Femur (tissue), 1 donor: ENCODE results near the gene TMC2.
"Not testable (repeated sequence)": the region's sequence is repeated elsewhere in the genome, so short reads cannot be mapped to it uniquely, and the experiment has no call there.

ENCODE experiments used
- DNase-seq: peaks from one replicate; pipeline ENCODE4 v3.0.0-alpha.2; 2017

TMC2 gene

DNA sequence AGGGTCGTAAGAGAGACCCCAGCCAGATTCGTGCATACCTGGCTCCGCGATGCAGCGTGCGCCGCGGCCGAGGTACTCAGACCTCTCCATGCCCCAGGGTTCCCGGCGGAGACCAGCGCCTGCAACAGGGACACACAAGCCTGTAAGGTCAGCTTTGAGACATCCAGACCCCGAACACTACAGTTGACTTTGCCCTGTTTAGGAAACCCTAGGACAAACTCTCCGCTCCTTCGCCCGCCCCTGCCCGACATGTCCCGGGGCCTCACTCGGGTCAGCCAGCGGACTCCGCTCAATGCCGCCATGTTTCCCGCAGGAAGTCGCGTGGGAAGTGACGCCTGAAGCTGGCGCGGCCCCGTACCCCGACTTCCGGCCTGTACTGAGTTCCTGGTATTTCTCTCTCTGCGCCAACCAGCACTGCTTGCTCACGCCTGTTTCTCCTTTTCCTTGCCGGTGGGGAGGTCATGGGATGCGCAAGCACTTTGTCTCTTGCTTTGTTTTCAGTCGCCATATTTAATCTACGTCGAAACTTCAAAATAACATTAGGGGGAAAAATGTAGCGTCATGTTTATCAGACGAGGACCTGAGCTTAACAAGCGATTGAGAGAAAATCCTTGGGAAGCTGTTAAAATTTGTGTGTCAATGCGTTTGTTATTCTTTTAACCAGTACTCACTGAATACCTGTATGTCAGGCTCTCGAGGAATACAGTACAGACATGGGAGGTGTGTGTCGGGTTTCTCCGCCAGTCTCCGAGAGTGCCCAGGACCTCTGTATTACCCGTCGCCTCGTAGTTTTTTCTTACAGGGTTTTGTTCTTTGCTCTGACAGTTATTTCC lies 127.7 kb downstream of the TMC2 start, which contains the start of gene IDH3B:
Gene IDH3B (minus strand): TSS at position 330 of the 833 bp plus-strand sequence. CDS start 28 bp downstream, at position 302.
- peak; percentile 97 for DNase-seq

DNA sequence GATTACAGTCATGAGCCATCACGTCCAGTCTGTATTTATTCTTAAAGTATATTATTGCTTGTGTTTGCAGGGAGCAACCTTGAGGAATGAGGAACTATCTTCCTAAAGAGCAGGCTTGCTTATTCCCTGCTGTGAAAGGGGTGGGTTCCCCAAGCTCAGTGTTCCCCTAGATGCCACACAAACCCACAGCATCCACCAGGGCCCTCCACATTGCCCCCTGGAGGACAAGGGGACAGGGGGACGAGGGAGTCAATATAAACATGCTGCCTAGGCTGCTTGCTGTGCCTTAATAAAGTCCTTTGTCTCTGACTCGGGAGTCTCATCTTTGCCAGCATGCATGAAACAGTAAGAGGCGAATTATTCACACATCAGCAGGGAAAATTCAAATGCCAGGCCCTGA lies 135.6 kb downstream of the TMC2 start:
- no peak for DNase-seq

DNA sequence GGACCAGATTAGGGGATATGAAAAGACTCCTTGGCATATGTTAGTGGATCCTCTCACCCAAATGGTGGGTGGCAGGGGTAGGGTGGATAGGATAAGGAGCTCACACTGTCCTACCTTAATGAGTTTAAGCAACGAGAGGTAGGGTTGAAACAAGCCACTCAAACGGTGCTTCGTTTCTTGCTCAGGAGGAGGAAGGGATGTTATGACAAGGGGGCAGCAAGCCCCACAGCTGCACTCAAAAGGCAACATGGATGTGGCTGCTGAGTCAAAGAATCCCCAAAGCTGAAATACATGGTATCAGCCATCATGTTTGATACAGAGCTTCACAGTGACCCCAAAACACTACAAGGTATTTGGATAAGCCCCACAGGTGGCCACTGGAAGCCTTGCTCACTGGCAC lies 136.1 kb downstream of the TMC2 start:
- no peak for DNase-seq

DNA sequence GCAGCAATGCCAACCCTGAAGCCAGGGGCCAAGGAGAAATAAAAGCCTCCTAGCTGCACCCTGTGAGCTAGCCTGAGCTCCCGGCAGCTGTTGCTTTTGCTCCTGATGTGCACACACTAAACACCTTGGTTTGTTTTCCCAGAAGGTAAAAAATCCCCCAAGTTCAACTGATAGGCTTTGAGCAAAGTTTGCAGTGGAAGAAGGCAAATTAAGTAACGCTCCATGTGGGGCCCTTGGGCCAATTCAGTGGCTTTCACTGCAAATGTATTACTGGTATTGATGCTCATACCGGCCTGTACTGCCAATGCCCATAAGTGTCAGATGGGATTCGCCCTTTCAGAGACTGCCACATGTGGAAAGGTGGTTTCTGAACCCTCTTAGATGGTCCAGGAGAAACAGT lies 137.1 kb downstream of the TMC2 start:
- DNase-seq = no peak

DNA sequence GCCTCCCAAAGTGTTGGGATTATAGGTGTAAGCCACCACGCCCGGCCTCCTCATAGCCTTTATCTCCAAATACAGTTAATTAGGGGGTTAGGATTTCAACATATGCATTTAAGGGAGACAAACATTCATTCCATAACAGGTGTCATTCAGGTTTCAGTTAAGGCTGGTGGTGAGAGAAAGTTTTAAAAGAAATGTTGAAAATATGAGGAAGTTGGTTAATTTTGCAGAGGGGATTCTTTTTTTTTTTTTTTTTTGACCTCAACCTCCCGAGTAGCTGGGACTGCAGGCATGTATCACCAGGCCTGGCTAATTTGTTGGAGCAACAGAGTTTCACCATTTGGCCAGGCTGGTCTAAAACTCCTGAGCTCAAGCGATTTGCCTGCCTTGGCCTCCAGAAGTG lies 143.7 kb downstream of the TMC2 start:
- no peak for DNase-seq

DNA sequence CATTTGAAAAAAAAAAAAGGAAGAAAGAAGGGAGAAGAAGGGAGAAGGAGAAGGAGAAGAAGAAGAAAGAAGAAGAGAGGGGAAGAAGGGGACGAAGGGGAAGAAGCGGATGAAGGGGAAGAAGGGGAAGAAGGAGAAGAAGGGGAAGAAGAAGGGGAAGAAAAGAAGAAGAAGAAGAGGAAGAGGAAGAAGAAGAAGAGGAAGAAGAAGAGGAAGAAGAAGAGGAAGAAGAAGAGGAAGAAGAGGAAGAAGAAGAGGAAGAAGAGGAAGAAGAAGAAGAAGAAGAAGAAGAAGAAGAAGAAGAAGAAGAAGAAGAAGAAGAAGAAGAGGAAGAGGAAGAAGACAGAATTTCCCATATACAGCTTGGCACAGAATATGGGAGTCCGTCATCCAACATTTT lies 145.7 kb downstream of the TMC2 start:
- DNase-seq = not testable (repeated sequence)

DNA sequence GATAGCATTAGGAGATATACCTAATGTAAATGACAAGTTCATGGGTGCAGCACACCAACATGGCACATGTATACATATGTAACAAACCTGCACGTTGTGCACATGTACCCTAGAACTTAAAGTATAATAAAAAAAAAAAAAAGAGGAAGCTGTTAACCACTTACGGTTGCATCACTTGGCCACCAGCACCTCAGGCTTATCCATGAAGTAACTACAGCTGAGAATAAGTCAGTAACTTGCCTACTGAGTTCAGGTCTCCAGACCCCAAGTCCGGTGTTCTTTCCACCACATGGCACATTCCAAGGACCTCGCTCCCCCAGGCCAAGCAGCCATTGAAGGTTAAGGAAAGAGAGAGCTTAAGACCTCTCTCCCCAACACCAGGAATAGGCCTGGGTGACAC lies 148.4 kb downstream of the TMC2 start:
- not testable (repeated sequence) for DNase-seq

DNA sequence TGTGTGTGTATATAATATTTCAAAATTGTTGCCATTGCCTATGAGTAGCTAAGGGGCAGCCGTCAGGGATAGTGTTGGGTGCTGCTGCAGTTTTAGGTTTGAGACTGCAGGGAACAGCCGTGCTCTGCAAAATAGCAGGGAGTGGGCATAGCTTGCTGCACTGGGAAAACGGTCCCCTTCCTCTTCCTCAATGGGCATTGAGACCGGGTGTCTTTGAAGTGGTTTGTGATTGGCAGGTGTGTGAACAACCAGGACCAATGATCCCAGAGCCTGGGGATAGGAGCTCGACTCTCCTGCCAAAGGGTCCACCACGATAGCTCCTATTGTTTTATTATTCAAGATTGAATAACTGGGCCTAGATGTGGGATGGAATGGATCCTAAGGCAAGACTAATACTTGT lies 151.1 kb downstream of the TMC2 start:
- DNase-seq = no peak

DNA sequence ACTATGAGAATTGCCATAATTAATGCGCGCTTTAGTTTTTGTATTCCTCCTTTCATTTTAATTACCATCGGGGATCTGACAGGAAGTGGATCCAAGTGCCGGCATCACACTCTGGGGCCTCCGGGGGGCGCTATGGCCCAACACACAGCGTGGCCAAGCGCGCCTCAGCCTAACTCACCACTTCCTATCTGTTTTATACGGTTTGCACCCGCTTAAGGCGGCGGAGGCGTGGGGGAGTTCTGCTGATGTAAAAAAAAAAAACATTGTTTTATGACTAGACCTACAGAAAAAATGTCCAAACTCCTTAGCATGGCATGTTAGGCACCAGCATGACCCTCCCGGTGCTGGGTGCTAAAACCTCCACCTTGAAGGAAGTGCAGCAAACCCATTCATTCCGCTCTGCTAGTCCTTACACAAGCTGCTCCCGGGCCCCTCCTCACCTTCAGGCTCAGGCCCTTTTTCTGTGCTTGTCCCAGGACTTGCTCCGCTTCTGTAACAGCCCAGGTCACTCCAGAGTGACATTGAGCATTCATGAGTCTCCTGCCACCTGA lies 151.7 kb downstream of the TMC2 start:
- peak; percentile 45 for DNase-seq

DNA sequence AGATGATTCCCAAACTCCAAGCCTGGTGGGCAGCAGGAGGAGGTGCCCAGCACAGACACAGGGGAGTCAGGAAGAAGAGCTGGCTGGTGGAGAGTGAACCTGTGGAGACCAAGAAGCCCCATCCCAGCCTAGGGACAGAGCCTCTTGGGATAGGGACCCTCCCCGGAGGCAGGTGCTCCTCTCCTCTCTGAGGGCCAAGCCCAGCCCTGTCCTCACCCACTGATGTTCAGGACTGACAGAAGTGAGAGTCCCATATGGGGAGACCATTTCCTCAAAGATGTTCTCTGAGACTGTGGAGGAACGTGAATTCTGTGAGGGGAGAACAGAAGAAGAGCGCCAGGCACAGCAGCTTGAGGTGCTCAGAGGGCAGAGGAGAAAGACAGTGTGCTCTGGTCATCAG lies 153.8 kb downstream of the TMC2 start:
- no peak for DNase-seq

DNA sequence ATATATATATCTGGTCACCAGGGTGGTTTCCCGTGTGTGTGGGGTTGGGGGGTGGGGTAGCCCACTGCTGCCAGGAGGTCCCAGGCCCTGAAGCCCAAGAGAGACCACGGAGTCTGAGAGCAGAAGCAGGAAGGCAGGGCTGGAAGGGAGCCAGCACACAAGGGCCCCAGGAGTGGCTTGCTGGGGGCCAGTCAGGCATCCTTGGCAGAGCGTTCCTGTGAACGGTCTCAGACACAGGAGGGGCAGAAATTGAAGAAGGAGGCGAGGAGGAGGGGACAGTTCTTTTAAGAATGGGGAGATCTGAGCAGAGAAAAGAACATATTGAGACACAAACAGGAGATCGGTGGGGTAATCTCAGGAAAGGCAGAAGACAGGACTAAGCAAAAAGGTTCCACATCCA lies 154.3 kb downstream of the TMC2 start:
- DNase-seq = no peak

DNA sequence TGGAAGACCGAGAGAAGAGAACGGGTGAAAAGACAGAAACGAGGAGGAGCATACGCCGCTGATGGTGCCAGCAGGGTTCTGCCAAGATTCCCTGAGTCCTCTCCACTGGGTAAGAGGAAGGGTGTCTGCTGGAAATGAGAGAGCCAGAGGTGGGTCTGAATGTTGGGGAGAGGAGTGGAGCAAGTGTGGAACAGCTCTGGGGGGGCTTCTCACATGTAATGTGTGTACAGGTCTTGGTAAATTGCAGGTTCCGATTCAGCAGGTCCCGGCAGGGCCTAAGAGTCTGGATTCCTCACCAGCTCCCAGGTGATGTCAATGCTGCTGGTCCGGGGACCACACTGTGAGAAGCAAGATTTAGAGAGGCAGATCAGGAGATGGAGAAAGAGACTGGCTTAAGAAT lies 154.8 kb downstream of the TMC2 start:
- no peak for DNase-seq
